ENCODE results near the gene AGPS.
A peak's percentile ranks its signal among the peaks of the same experiment; 100 is the strongest.
"Not testable (repeated sequence)": the region's sequence is repeated elsewhere in the genome, so short reads cannot be mapped to it uniquely, and the experiment has no call there.

Gene AGPS

GRCh38 chr2:177391822-177392372, 676 bp upstream of the AGPS start:
- DNase-seq, result no peak

- no peak for DNase-seq
These were observed 706 bp downstream of the AGPS start for GRCh38 chr2:177393203-177393755.

- DNase-seq, result no peak
These were observed 1.4 kb downstream of the AGPS start for GRCh38 chr2:177393824-177394593.

- DNase-seq, result no peak
These were observed 2.0 kb downstream of the AGPS start for GRCh38 chr2:177394594-177394973.

- DNase-seq, result no peak
These were observed 2.9 kb downstream of the AGPS start for GRCh38 chr2:177395351-177396065.

- DNase-seq, result peak; percentile 47
These were observed 4.3 kb downstream of the AGPS start for GRCh38 chr2:177396703-177397460.

GRCh38 chr2:177397481-177398289, 5.1 kb downstream of the AGPS start:
- no peak for DNase-seq

- no peak for DNase-seq
These were observed 5.7 kb downstream of the AGPS start for GRCh38 chr2:177398290-177398683.

- DNase-seq, result no peak
These were observed 6.2 kb downstream of the AGPS start for GRCh38 chr2:177398791-177399190.

- DNase-seq, result no peak
These were observed 6.8 kb downstream of the AGPS start for GRCh38 chr2:177399376-177399775.

GRCh38 chr2:177400337-177400923, 7.9 kb downstream of the AGPS start:
- no peak for DNase-seq

- DNase-seq, result no peak
These were observed 9.5 kb downstream of the AGPS start for GRCh38 chr2:177402096-177402495.

- no peak for DNase-seq
These were observed 11.3 kb downstream of the AGPS start for GRCh38 chr2:177403838-177404237.

- no peak for DNase-seq
These were observed 11.7 kb downstream of the AGPS start for GRCh38 chr2:177404243-177404642.

GRCh38 chr2:177405029-177405692, 12.6 kb downstream of the AGPS start:
- no peak for DNase-seq

- DNase-seq, result no peak
These were observed 13.6 kb downstream of the AGPS start for GRCh38 chr2:177406182-177406581.

- DNase-seq, result no peak
These were observed 14.5 kb downstream of the AGPS start for GRCh38 chr2:177407031-177407430.

- DNase-seq, result not testable (repeated sequence)
These were observed 18.1 kb downstream of the AGPS start for GRCh38 chr2:177410629-177411028.

GRCh38 chr2:177413703-177414102, 21.1 kb downstream of the AGPS start:
- DNase-seq, result no peak

GRCh38 chr2:177419274-177419673, 26.7 kb downstream of the AGPS start:
- DNase-seq, result no peak

- DNase-seq, result no peak
These were observed 29.7 kb downstream of the AGPS start for GRCh38 chr2:177422271-177422670.
